ENCODE measurements around the gene HIVEP3. TPM values are rescaled to one million over a fixed set of nuclear protein-coding genes. Genes with fewer than 3 reads are reported as not detected.

The HIVEP3 gene
- total and polyA plus RNA-seq, 3 experiments from 2014 or later: 15.1 to 24.0 (median 23.0) TPM

DNA sequence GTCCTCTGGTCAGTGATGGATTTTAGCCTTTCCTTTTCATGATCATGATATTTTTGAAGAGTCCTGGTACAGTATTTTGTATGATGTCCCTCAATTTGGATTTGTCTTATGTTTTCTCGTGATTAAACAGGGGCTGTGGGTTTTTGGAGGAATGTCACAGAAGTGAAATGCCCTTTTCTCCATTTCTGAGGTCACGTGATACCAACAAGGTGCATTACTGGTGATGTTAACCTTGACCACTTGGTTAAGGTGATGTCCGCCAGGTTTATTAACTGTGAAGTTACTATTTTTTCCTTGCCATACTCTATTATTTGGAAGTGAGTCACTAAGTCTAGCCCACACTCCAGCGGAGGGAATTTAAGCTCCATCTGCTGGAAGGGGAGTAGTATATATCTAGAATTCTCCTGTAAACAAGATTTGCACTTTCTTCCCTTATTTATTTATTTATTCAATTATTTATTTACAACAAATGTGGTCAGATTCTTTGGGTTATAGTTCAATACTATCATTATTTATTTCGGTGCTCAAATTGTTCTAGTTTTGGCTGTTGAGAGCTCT is 123.4 kb downstream of the HIVEP3 start:
- Histone ChIP-seq H3K36me3 (ENCODE audit: insufficient read depth, low read length) (no peaks in the 10 kb centered on the region), H3K27me3 (ENCODE audit: insufficient read depth, low read length, poor library complexity, severe bottlenecking) (no peaks in the 10 kb centered on the region), H3K27ac (ENCODE audit: low read depth, low read length) (no peak overlapping the region), H3K4me1 (ENCODE audit: insufficient read depth, low read length) (peaks cover 40% of the 10 kb centered on the region), H3K9me3 (ENCODE audit: low read length) (no peaks in the 10 kb centered on the region), H3K4me3 (ENCODE audit: low read length) (no peak overlapping the region)
- no peak for DNase-seq
- Mint-ChIP-seq H3K9me3 (peaks cover 0 to 1% (median 0%) of the 10 kb centered on the region in 5 donors), H3K36me3 (peaks cover 0 to 5% (median 0%) of the 10 kb centered on the region in 3 donors), H3K27me3 (no peaks in the 10 kb centered on the region), H3K27ac (no peak overlapping the region), H3K4me1 (peaks cover 47 to 55% (median 54%) of the 10 kb centered on the region in 3 donors), H3K4me3 (no peak overlapping the region)
- ChIA-PET CTCF (no interaction called here), POLR2A (no interaction called here)

DNA sequence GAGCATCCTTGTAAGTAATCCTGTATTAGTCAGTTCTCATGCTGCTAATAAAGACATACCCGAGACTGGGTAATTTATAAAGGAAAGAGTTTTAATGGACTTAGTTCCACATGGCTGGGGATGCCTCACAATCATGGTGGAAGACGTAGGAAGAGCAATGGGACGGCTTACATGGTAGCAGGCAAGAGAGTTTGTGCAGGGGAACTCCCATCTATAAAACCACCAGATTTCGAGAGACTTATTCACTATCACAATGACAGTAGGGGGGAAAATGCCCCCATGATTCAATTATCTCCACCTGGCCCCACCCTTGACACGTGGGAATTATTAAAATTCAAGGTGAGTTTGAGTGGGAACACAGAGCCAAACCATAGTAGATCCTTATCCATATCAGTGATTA is 124.7 kb downstream of the HIVEP3 start:
- Mint-ChIP-seq H3K4me1 (peaks cover 45 to 55% (median 54%) of the 10 kb centered on the region in 3 donors), H3K27me3 (no peaks in the 10 kb centered on the region), H3K27ac (no peak overlapping the region), H3K36me3 (peaks cover 0 to under 1% (median 0%) of the 10 kb centered on the region in 3 donors), H3K4me3 (no peak overlapping the region), H3K9me3 (peaks cover 0 to 1% (median 0%) of the 10 kb centered on the region in 5 donors)
- ChIA-PET POLR2A (no interaction called here), CTCF (no interaction called here)
- Histone ChIP-seq H3K4me3 (ENCODE audit: low read length) (no peak overlapping the region), H3K27ac (ENCODE audit: low read depth, low read length) (no peak overlapping the region), H3K9me3 (ENCODE audit: low read length) (no peaks in the 10 kb centered on the region), H3K27me3 (ENCODE audit: insufficient read depth, low read length, poor library complexity, severe bottlenecking) (no peaks in the 10 kb centered on the region), H3K4me1 (ENCODE audit: insufficient read depth, low read length) (peaks cover 36% of the 10 kb centered on the region), H3K36me3 (ENCODE audit: insufficient read depth, low read length) (no peaks in the 10 kb centered on the region)
- DNase-seq: no peak

DNA sequence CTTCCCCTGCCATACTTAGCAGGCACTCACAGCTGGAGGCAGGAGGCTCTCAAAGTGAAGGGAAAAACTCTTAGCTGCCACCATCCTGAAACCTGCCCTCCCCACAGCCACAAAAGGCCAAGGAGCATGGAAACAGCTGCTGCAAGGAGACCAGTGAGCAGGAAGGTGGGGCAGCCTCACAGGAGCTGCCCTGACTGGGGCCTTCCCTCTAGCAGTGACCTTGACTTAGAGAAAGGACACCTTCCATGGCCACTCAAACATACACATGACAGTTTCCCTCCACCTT is 126.3 kb downstream of the HIVEP3 start:
- Mint-ChIP-seq H3K4me1 (peaks cover 41 to 55% (median 54%) of the 10 kb centered on the region in 3 donors), H3K9me3 (peaks cover 0 to 1% (median 0%) of the 10 kb centered on the region in 5 donors), H3K4me3 (peak overlapping the region in 6 of 7 donors; percentile 70 to 81 (median 76)), H3K27me3 (no peaks in the 10 kb centered on the region), H3K36me3 (no peaks in the 10 kb centered on the region), H3K27ac (peak overlapping the region in 7 of 8 donors; percentile 39 to 91 (median 83))
- no peaks in the 10 kb centered on the region for H3K27me3 ChIP-seq (ENCODE audit: insufficient read depth, low read length, poor library complexity, severe bottlenecking)
- CTCF ChIA-PET: no interaction called here
- H3K4me1 ChIP-seq (ENCODE audit: insufficient read depth, low read length): peaks cover 36% of the 10 kb centered on the region
- POLR2A ChIA-PET: no interaction called here
- H3K9me3 ChIP-seq (ENCODE audit: low read length): no peaks in the 10 kb centered on the region
- H3K36me3 ChIP-seq (ENCODE audit: insufficient read depth, low read length): no peaks in the 10 kb centered on the region
- no peak for DNase-seq
- H3K4me3 ChIP-seq (ENCODE audit: low read length): no peak overlapping the region
- H3K27ac ChIP-seq (ENCODE audit: low read depth, low read length): no peak overlapping the region

DNA sequence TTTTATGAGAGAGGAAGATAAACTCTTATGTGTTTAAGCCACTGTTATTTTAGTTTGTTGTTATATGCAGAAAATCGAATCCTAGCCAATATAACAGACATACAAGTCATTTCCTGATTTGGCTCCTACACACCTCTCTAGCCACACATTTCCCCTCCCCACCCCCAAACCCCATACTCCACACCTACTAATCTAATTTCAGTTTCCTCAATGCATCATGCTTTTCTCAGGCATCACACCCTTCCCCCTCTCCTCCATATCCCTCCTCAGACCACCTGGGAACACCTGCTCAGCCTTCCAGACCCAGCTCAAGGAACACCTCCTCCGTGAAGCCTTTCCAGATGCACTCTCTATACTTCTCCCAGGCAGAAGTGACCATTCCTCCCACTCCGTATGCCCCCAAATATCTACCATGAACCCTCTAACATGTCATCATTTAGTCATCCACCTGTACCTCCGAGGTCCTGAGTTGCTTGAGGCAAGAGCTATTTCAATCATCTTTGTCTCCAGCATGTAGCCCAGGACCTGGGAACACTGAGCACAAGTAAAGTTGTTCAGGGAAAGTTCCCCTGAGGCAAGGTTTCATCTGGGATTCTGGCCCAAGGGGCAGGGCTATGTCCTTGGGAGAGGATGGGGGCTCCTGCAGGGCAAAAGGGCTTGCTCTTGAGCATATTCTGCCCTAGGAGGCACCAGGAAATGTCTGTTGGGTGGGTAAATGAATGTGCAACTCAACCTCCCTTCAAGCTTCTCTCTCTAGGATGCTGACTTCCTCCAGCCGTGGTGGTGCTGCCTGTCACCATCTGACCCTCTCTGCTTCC is 126.8 kb downstream of the HIVEP3 start:
- no peak overlapping the region for H3K27ac ChIP-seq (ENCODE audit: low read depth, low read length)
- no peaks in the 10 kb centered on the region for H3K27me3 Mint-ChIP-seq
- H3K4me1 ChIP-seq (ENCODE audit: insufficient read depth, low read length): peaks cover 36% of the 10 kb centered on the region
- no peak overlapping the region for H3K4me3 ChIP-seq (ENCODE audit: low read length)
- H3K4me1 Mint-ChIP-seq: peaks cover 41 to 55% (median 54%) of the 10 kb centered on the region in 3 donors
- peak overlapping the region; percentile 67 to 91 (median 84) for H3K27ac Mint-ChIP-seq
- POLR2A ChIA-PET: interaction anchor here (0.9 kb wide), 1 partner anchor 11 kb away, joined by 3 read pairs; no protein-coding TSS in a partner anchor
- peaks cover 0 to 2% (median 0%) of the 10 kb centered on the region in 3 donors for H3K36me3 Mint-ChIP-seq
- peak overlapping the region in 6 of 7 donors; percentile 70 to 83 (median 76) for H3K4me3 Mint-ChIP-seq
- H3K36me3 ChIP-seq (ENCODE audit: insufficient read depth, low read length): no peaks in the 10 kb centered on the region
- H3K9me3 Mint-ChIP-seq: peaks cover 0 to 1% (median 0%) of the 10 kb centered on the region in 5 donors
- CTCF ChIA-PET: no interaction called here
- no peak for DNase-seq
- H3K27me3 ChIP-seq (ENCODE audit: insufficient read depth, low read length, poor library complexity, severe bottlenecking): no peaks in the 10 kb centered on the region
- no peaks in the 10 kb centered on the region for H3K9me3 ChIP-seq (ENCODE audit: low read length)

GRCh38 chr1:41790351-41790750 is 128.4 kb downstream of the HIVEP3 start:
- Mint-ChIP-seq H3K4me1 (peaks cover 41 to 55% (median 54%) of the 10 kb centered on the region in 3 donors), H3K27ac (peak overlapping the region in 6 of 8 donors; percentile 25 to 83 (median 65)), H3K36me3 (peaks cover 0 to 2% (median 0%) of the 10 kb centered on the region in 3 donors), H3K9me3 (peaks cover 0 to 1% (median 0%) of the 10 kb centered on the region in 5 donors), H3K27me3 (no peaks in the 10 kb centered on the region), H3K4me3 (peak overlapping the region in 5 of 7 donors; percentile 34 to 70 (median 63))
- DNase-seq: no peak
- Histone ChIP-seq H3K9me3 (ENCODE audit: low read length) (no peaks in the 10 kb centered on the region), H3K4me3 (ENCODE audit: low read length) (no peak overlapping the region), H3K27me3 (ENCODE audit: insufficient read depth, low read length, poor library complexity, severe bottlenecking) (no peaks in the 10 kb centered on the region), H3K36me3 (ENCODE audit: insufficient read depth, low read length) (no peaks in the 10 kb centered on the region), H3K4me1 (ENCODE audit: insufficient read depth, low read length) (peaks cover 36% of the 10 kb centered on the region), H3K27ac (ENCODE audit: low read depth, low read length) (no peak overlapping the region)
- POLR2A ChIA-PET: no interaction called here
- CTCF ChIA-PET: interaction anchor here (1.3 to 1.6 kb wide), 3 partner anchors 11 to 28 kb away, joined by 3 read pairs; no protein-coding TSS in a partner anchor

GRCh38 chr1:41789661-41790330 is 128.9 kb downstream of the HIVEP3 start:
- ChIA-PET POLR2A (no interaction called here), CTCF (interaction anchor here (1.1 to 1.6 kb wide), 4 partner anchors 12 to 27 kb away, joined by 3 read pairs; no protein-coding TSS in a partner anchor)

DNA sequence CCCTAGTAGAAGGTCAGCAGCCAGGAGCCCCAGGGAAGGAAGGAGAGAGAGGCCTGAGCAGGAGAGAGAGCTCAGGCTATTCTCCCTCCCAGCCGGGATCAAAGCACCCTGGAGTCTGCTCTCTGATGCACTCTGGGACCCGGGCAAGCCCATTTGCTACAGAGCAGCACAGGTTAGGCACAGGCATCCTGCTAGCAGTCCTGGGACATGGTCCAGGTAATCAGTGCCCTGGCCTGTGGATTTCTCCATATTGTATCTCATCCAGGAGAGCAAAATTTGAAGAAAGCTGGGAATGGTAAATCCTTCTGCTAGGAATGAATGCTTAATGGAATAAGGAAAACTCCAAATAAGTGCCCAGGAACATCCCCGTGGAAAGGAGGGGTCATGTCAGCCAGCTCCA is 130.3 kb downstream of the HIVEP3 start:
- Mint-ChIP-seq H3K4me3 (peak overlapping the region in 1 of 7 donors; percentile 65), H3K4me1 (peaks cover 45 to 57% (median 55%) of the 10 kb centered on the region in 3 donors), H3K36me3 (peaks cover 4 to 14% (median 5%) of the 10 kb centered on the region in 3 donors), H3K27me3 (no peaks in the 10 kb centered on the region), H3K9me3 (peaks cover 0 to 9% (median 4%) of the 10 kb centered on the region in 5 donors), H3K27ac (peak overlapping the region in 1 of 8 donors; percentile 79)
- Histone ChIP-seq H3K9me3 (ENCODE audit: low read length) (no peaks in the 10 kb centered on the region), H3K4me3 (ENCODE audit: low read length) (no peak overlapping the region), H3K36me3 (ENCODE audit: insufficient read depth, low read length) (no peaks in the 10 kb centered on the region), H3K4me1 (ENCODE audit: insufficient read depth, low read length) (peaks cover 38% of the 10 kb centered on the region), H3K27me3 (ENCODE audit: insufficient read depth, low read length, poor library complexity, severe bottlenecking) (no peaks in the 10 kb centered on the region), H3K27ac (ENCODE audit: low read depth, low read length) (no peak overlapping the region)
- ChIA-PET CTCF (no interaction called here), POLR2A (no interaction called here)
- DNase-seq: no peak

More at GRCh38 chr1:41789661-41790330, 128.9 kb downstream of the HIVEP3 start:
- Histone ChIP-seq H3K4me3 (ENCODE audit: low read length) (no peak overlapping the region), H3K4me1 (ENCODE audit: insufficient read depth, low read length) (peaks cover 36% of the 10 kb centered on the region), H3K27ac (ENCODE audit: low read depth, low read length) (no peak overlapping the region), H3K9me3 (ENCODE audit: low read length) (no peaks in the 10 kb centered on the region), H3K36me3 (ENCODE audit: insufficient read depth, low read length) (no peaks in the 10 kb centered on the region), H3K27me3 (ENCODE audit: insufficient read depth, low read length, poor library complexity, severe bottlenecking) (no peaks in the 10 kb centered on the region)
- Mint-ChIP-seq H3K4me3 (peak overlapping the region in 4 of 7 donors; percentile 13 to 68 (median 46)), H3K9me3 (peaks cover 0 to 4% (median 1%) of the 10 kb centered on the region in 5 donors), H3K4me1 (peaks cover 41 to 59% (median 58%) of the 10 kb centered on the region in 3 donors), H3K36me3 (peaks cover 2 to 5% (median 3%) of the 10 kb centered on the region in 3 donors), H3K27ac (peak overlapping the region in 3 of 8 donors; percentile 52 to 77 (median 60)), H3K27me3 (no peaks in the 10 kb centered on the region)
- DNase-seq: no peak
